Activated CD8-positive, alpha-beta memory T cell treated with anti-CD3 and anti-CD28 coated beads, Interleukin-2, amount 50 U/mL, for 4 hours (primary cell): ENCODE measurements around the gene PSMB2.
A peak's percentile ranks its signal among the peaks of the same experiment; 100 is the strongest.
"Not testable (repeated sequence)": the region's sequence is repeated elsewhere in the genome, so short reads cannot be mapped to it uniquely, and the experiment has no call there.

Experiments used
- DNase-seq: peaks from one replicate; pipeline ENCODE4 v3.0.0-alpha.2; 2020

PSMB2 gene

GRCh38 chr1:35591211-35591610, 50.1 kb downstream of the PSMB2 start:
- no peak for DNase-seq

- no peak for DNase-seq
Observed at GRCh38 chr1:35590476-35591040, 50.8 kb downstream of the PSMB2 start.

- DNase-seq = no peak
Observed at GRCh38 chr1:35589516-35590427, 51.6 kb downstream of the PSMB2 start.

- no peak for DNase-seq
Observed at GRCh38 chr1:35588197-35588910, 53.0 kb downstream of the PSMB2 start.

GRCh38 chr1:35587736-35588135, 53.6 kb downstream of the PSMB2 start:
- DNase-seq = no peak

GRCh38 chr1:35586808-35587207, 54.5 kb downstream of the PSMB2 start:
- no peak for DNase-seq

GRCh38 chr1:35585805-35586204, 55.5 kb downstream of the PSMB2 start:
- DNase-seq = not testable (repeated sequence)

GRCh38 chr1:35585281-35585680, 56.0 kb downstream of the PSMB2 start:
- no peak for DNase-seq

- DNase-seq = not testable (repeated sequence)
Observed at GRCh38 chr1:35581621-35582020, 59.7 kb downstream of the PSMB2 start.

GRCh38 chr1:35580949-35581388, 60.4 kb downstream of the PSMB2 start:
- DNase-seq = no peak

GRCh38 chr1:35577071-35577998, 64.0 kb downstream of the PSMB2 start:
- peak; percentile 45 for DNase-seq

GRCh38 chr1:35576766-35577070, 64.6 kb downstream of the PSMB2 start:
- DNase-seq = not testable (repeated sequence)

- DNase-seq = no peak
Observed at GRCh38 chr1:35576061-35576765, 65.1 kb downstream of the PSMB2 start.

GRCh38 chr1:35575416-35575958, 65.8 kb downstream of the PSMB2 start:
- no peak for DNase-seq

GRCh38 chr1:35574655-35575415, 66.5 kb downstream of the PSMB2 start:
- no peak for DNase-seq

- DNase-seq = no peak
Observed at GRCh38 chr1:35574125-35574654, 67.1 kb downstream of the PSMB2 start.

- no peak for DNase-seq
Observed at GRCh38 chr1:35573198-35574124, 67.9 kb downstream of the PSMB2 start, which contains the start of gene TFAP2E. Gene TFAP2E (plus strand): TSS chr1:35573314. CDS start chr1:35573578, 264 bp downstream.

- DNase-seq = no peak
Observed at GRCh38 chr1:35572296-35572695, 69.0 kb downstream of the PSMB2 start.

- no peak for DNase-seq
Observed at GRCh38 chr1:35571263-35571662, 70.1 kb downstream of the PSMB2 start.
